Neural cell (in vitro differentiated cells): ENCODE data around the gene HSF5.

Experiments
- EP300 ChIP-seq: fragments of 450-650 bp; conservative IDR thresholded peaks from 2 replicates; pipeline ENCODE4 v1.6.1; 2014; ENCODE audit warnings: antibody characterized with exemption, mild to moderate bottlenecking, moderate library complexity; ENCODE audit not compliant: poor library complexity, severe bottlenecking
- EZH2 ChIP-seq: fragments of 200-600, 300-800 bp; shearing (Covaris generic), sonication (generic); IDR thresholded peaks from 2 replicates; pipeline ENCODE4 v1.6.1; 2014; ENCODE audit warnings: antibody characterized with exemption, low read length, borderline replicate concordance, mild to moderate bottlenecking; ENCODE audit not compliant: insufficient read depth, poor library complexity, severe bottlenecking
- POLR2AphosphoS5 ChIP-seq: IDR thresholded peaks from 2 replicates; pipeline ENCODE4 v1.6.1; 2012
- RAD21 ChIP-seq: fragments of 450-650 bp; conservative IDR thresholded peaks from 2 replicates; pipeline ENCODE4 v1.6.1; 2014; ENCODE audit warnings: antibody characterized with exemption, mild to moderate bottlenecking, moderate library complexity
- SMC3 ChIP-seq: fragments of 450-650 bp; conservative IDR thresholded peaks from 2 replicates; pipeline ENCODE4 v1.6.1; 2014; ENCODE audit warnings: antibody characterized with exemption, mild to moderate bottlenecking, moderate library complexity; ENCODE audit not compliant: poor library complexity
- TF ChIP-seq, protein P1 (sequence below): fragments of 450-650 bp; IDR thresholded peaks from 2 replicates; pipeline ENCODE4 v1.5.1; 2014; ENCODE audit warnings: antibody characterized with exemption, mild to moderate bottlenecking, moderate library complexity; ENCODE audit not compliant: poor library complexity, severe bottlenecking

DNA sequence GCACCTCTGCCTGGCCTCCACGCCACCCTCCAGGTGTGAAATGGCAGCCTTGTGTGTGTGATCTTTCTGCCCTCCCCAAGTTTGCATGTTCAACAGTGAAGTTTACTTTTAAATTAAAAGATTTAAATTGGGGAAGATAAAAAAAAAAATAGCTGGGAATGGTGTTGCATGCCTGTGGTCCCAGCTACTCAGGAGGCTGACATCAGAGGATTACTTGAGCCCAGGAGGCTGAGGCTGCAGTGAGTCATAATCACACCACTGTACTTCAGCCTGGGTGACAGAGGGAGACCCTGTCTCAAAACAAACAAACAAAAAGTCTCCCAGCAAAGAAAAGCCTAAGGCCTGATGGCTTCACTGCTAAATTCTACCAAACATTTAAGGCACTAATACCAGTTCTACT lies 35.5 kb downstream of the HSF5 start:
- TF ChIP-seq EZH2: no peak
- TF ChIP-seq, protein P1, sequence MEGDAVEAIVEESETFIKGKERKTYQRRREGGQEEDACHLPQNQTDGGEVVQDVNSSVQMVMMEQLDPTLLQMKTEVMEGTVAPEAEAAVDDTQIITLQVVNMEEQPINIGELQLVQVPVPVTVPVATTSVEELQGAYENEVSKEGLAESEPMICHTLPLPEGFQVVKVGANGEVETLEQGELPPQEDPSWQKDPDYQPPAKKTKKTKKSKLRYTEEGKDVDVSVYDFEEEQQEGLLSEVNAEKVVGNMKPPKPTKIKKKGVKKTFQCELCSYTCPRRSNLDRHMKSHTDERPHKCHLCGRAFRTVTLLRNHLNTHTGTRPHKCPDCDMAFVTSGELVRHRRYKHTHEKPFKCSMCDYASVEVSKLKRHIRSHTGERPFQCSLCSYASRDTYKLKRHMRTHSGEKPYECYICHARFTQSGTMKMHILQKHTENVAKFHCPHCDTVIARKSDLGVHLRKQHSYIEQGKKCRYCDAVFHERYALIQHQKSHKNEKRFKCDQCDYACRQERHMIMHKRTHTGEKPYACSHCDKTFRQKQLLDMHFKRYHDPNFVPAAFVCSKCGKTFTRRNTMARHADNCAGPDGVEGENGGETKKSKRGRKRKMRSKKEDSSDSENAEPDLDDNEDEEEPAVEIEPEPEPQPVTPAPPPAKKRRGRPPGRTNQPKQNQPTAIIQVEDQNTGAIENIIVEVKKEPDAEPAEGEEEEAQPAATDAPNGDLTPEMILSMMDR: no peak
- TF ChIP-seq EP300: no peak
- no peak for TF ChIP-seq RAD21
- TF ChIP-seq POLR2AphosphoS5: no peak
- no peak for TF ChIP-seq SMC3
